Gastroesophageal sphincter (tissue), 4 donors: ENCODE measurements around the gene BTK. TPM values are rescaled to one million over a fixed set of nuclear protein-coding genes. Genes with fewer than 3 reads are reported as not detected.
"Not testable (repeated sequence)": the region's sequence is repeated elsewhere in the genome, so short reads cannot be mapped to it uniquely, and the experiment has no call there.

ENCODE experiments used
- ATAC-seq: fragments of 150-250 bp; one replicate; pipeline ENCODE4 v1.9.1; 2016; ENCODE audit warnings: mild to moderate bottlenecking, moderate library complexity
- H3K27ac ChIP-seq, 4 donors: fragments of 200-600 bp; sonication (generic) in 3 of 4; 1 replicate in 3 of 4; 2 replicates in 1 of 4; pipeline ENCODE4 v1.5.1; 2016 to 2019
- H3K27me3 ChIP-seq: fragments of 200-600 bp; sonication (generic); one replicate; pipeline ENCODE4 v1.5.1; 2019
- H3K36me3 ChIP-seq, 2 donors: fragments of 200-600 bp; sonication (generic); one replicate each; pipeline ENCODE4 v1.5.1; 2019; ENCODE audit warnings: control low read depth in 1 of 2
- H3K4me1 ChIP-seq, 3 donors: fragments of 200-600 bp; sonication (generic); 1 replicate in 2 of 3; 2 replicates in 1 of 3; pipeline ENCODE4 v1.5.1; 2016 to 2019; ENCODE audit warnings: control low read depth in 2 of 3
- H3K4me3 ChIP-seq, 2 donors: fragments of 200-600 bp; sonication (generic); one replicate each; pipeline ENCODE4 v1.5.1; 2019; ENCODE audit warnings: mild to moderate bottlenecking in 1 of 2, moderate library complexity in 1 of 2
- H3K9me3 ChIP-seq, 3 donors: fragments of 200-600 bp; sonication (generic); one replicate each; pipeline ENCODE4 v1.5.1; 2017 to 2019; ENCODE audit warnings: control low read depth in 2 of 3
- CTCF ChIP-seq, 4 experiments: fragments of 200-600 bp in 2 of 4; fragments of 450-650 bp in 2 of 4; sonication (generic) in 1 of 4; IDR thresholded peaks; one replicate each; pipeline ENCODE4 v1.5.1; 2017 to 2019; ENCODE audit warnings: antibody characterized with exemption in 4 of 4, mild to moderate bottlenecking in 2 of 4, moderate library complexity in 2 of 4
- EP300 ChIP-seq: sonication (generic); formaldehyde crosslinking; IDR thresholded peaks from one replicate; pipeline ENCODE4 v1.6.1; 2017; ENCODE audit warnings: antibody characterized with exemption, mild to moderate bottlenecking
- POLR2A ChIP-seq, 2 donors: fragments of 450-650 bp; IDR thresholded peaks; one replicate each; pipeline ENCODE4 v1.6.1; 2017; ENCODE audit warnings: antibody characterized with exemption in 2 of 2, mild to moderate bottlenecking in 2 of 2, moderate library complexity in 1 of 2
- POLR2AphosphoS5 ChIP-seq: sonication (generic); formaldehyde crosslinking; IDR thresholded peaks from one replicate; pipeline ENCODE4 v1.6.1; 2017; ENCODE audit warnings: antibody characterized with exemption
- WGBS, 2 donors: methylation state at CpG; one replicate each; pipeline ENCODE4 v1.1.5; 2018; ENCODE audit warnings: low coverage in 1 of 2; 5-methylcytosine and 5-hydroxymethylcytosine counted together
- total RNA-seq, 4 donors: library from RNA; depleted of rRNA; stranded (reverse); fragments of >200 nt; gene quantifications; one replicate each; pipeline ENCODE4 v1.1.0, GENCODE V29; 2016

The BTK gene
- total RNA-seq, 4 donors from 2014 or later, result 2.2 to 14.8 (median 4.5) TPM

DNA sequence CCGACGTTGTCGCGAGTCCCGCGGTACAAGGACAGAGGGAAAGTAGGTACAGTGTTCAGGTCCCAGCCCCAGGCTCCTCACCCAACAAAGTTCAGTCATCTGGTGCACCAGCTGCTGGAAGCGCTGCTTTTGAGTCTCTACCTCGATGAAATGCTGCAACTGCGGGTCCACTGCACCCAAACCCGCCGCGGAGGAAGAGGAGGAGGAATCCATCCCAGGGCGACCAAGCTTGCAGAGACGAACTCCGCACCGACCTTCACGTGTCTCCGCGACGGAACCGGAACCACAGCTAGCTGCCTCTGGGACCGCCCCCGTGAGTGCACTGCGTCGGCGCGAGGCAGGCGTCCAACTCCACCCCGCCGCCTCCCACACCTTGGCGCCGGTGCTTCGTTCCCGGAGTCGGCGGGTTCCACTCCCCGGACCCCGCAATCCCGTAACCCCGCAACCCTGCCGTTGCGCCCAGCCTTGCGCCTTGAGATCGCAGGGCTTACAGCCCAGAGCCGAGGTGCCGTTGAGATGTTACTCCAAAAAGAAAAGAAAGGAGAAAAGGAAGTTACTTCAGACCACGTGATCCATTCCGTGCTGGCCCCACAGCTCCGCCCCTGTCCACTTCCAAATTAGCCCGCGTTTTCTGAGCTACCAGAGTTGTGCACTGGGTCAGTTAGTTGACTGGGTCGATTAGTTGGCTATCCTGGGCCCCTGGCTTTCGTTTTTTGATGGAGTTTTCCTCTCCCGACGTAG, 37.4 kb downstream of the BTK start, which contains the start of gene TIMM8A:
Gene TIMM8A (minus strand): TSS at position 291 of the 741 bp plus-strand sequence. CDS start 78 bp downstream, at position 213.
- H3K36me3 ChIP-seq, result peaks cover 0 to 23% of the 10 kb centered on the region in 2 donors
- ATAC-seq, result peak; percentile 98
- no peaks in the 10 kb centered on the region for H3K27me3 ChIP-seq
- peaks cover 0 to 18% (median 3%) of the 10 kb centered on the region in 3 donors for H3K4me1 ChIP-seq
- peak within 1 kb of the TSS; percentile 69 to 82 for H3K4me3 ChIP-seq
- TF ChIP-seq POLR2AphosphoS5, result peak; percentile 57
- no peak for TF ChIP-seq CTCF (IDR thresholded peaks at IDR 0.05)
- no peak for TF ChIP-seq EP300
- TF ChIP-seq POLR2A (IDR thresholded peaks at IDR 0.05), result peak; percentile 15 to 28
- WGBS, 2 donors, result 0 to 39% methylated on average over 4 to 10 of the region's 55 CpGs
- no peaks in the 10 kb centered on the region for H3K9me3 ChIP-seq
- H3K27ac ChIP-seq, result peak within 1 kb of the TSS; percentile 75 to 88 (median 86)

- Histone ChIP-seq H3K27ac (peak overlapping the region in 3 of 4 donors; percentile 86 to 88 (median 87)), H3K9me3 (no peaks in the 10 kb centered on the region), H3K36me3 (peaks cover 0 to 23% of the 10 kb centered on the region in 2 donors), H3K27me3 (no peaks in the 10 kb centered on the region), H3K4me1 (peaks cover 0 to 18% (median 3%) of the 10 kb centered on the region in 3 donors), H3K4me3 (peak overlapping the region; percentile 69 to 82)
- no peak for ATAC-seq
- 0 to 35% methylated on average over 4 to 6 of the region's 14 CpGs for WGBS, 2 donors
- TF ChIP-seq POLR2A (IDR thresholded peaks at IDR 0.05) (no peak), EP300 (no peak), CTCF (IDR thresholded peaks at IDR 0.05) (no peak), POLR2AphosphoS5 (no peak)
Observed at GRCh38 chrX:101347859-101348451, 38.0 kb downstream of the BTK start.

GRCh38 chrX:101337776-101338271, 48.2 kb downstream of the BTK start:
- H3K4me1 ChIP-seq, result no peaks in the 10 kb centered on the region
- no peak overlapping the region for H3K4me3 ChIP-seq
- H3K27ac ChIP-seq, result no peak overlapping the region
- WGBS, 2 donors, result 77 to 84% methylated on average over 3 to 4 of the region's 4 CpGs
- H3K36me3 ChIP-seq, result no peaks in the 10 kb centered on the region
- no peaks in the 10 kb centered on the region for H3K27me3 ChIP-seq
- no peaks in the 10 kb centered on the region for H3K9me3 ChIP-seq
- no peak for ATAC-seq
- TF ChIP-seq POLR2A (IDR thresholded peaks at IDR 0.05), result no peak
- no peak for TF ChIP-seq CTCF (IDR thresholded peaks at IDR 0.05)
- no peak for TF ChIP-seq EP300
- TF ChIP-seq POLR2AphosphoS5, result no peak

GRCh38 chrX:101334310-101334709, 51.7 kb downstream of the BTK start:
- H3K9me3 ChIP-seq, H3K36me3 ChIP-seq, H3K4me1 ChIP-seq, H3K27ac ChIP-seq, H3K27me3 ChIP-seq, H3K4me3 ChIP-seq, ATAC-seq: not testable (repeated sequence)
- 58 to 77% methylated on average over 5 to 7 of the region's 7 CpGs for WGBS, 2 donors

DNA sequence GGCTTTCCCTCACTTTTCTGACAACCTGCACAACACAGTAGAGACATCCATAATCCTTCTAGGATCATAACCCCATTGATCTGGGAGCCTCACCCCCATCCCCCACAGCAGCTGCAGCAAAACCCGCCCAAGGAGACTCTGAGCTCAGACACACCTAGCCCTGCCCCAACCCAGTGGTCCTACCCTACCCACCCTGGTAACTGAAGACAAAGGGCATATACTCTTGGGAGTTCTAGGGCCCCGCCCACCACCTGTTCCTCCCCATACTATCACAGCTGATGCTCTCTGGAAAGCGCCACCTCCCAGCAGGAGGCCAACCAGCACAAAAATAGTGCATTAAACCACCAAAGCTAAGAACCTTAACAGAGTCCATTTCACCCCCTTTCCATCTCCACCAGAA, 59.4 kb downstream of the BTK start:
- not testable (repeated sequence) for H3K4me1 ChIP-seq, ATAC-seq, H3K27ac ChIP-seq, H3K36me3 ChIP-seq, H3K9me3 ChIP-seq, H3K4me3 ChIP-seq, H3K27me3 ChIP-seq
- no CpG with 5 or more reads among the region's 3 CpGs for WGBS, 2 donors

DNA sequence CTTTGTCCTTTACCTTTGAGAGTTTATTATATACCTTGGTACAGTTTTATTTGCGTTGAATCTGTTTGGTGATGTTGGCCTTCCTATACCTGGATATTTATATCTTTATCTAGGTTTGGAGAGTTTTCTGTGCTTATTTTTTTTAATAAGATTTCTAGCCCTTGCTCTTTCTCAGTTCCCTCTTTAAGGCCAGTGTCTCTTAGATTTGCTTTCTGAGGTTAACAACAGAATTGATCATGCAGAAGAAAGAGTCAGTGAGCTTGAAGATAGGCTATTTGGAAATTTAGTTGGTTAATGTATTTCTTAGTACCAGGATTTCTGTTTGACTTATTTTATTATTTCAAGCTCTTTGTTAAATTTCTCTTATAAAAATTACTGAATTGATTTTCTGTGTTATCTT, 82.2 kb downstream of the BTK start:
- no peak for ATAC-seq
- H3K4me1 ChIP-seq, result no peaks in the 10 kb centered on the region
- H3K27me3 ChIP-seq, result no peaks in the 10 kb centered on the region
- no peak overlapping the region for H3K4me3 ChIP-seq
- no peak overlapping the region for H3K27ac ChIP-seq
- no peak for TF ChIP-seq POLR2AphosphoS5
- TF ChIP-seq CTCF (IDR thresholded peaks at IDR 0.05), result no peak
- TF ChIP-seq EP300, result no peak
- TF ChIP-seq POLR2A (IDR thresholded peaks at IDR 0.05), result no peak
- WGBS, 2 donors, result 100% methylated on average over 1 of the region's 1 CpG
- no peaks in the 10 kb centered on the region for H3K9me3 ChIP-seq
- H3K36me3 ChIP-seq, result no peaks in the 10 kb centered on the region
